Measurements from ENCODE around the gene MKLN1. TPM values are rescaled to one million over a fixed set of nuclear protein-coding genes. Genes with fewer than 3 reads are reported as not detected.

Gene MKLN1
- total RNA-seq, 1 experiment from 2014 or later: 90.2 TPM

DNA sequence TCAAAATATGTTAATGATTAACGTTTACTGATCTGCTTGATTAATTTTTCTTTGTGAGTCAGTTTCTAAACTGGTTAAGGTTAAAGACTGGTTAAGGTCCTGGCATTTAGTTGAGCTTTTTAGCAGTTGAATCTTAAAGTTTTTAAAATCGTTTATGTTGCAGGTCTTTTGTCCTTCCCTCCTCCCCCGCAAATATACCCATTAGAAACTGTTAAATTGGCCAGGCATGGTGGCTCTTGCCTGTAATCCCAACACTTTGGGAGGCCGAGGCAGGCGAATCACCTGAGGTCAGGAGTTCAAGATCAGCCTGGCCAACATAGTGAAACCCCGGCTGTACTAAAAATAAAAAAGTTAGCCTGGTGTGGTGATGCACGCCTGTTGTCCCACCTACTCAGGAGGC, 127.9 kb downstream of the MKLN1 start:
- DNase-seq (ENCODE audit: low spot score): no peak
- no peak for TF ChIP-seq EZH2 (IDR thresholded peaks at IDR 0.05; ENCODE audit: borderline replicate concordance, low read depth, low read length, poor library complexity, severe bottlenecking)
- TF ChIP-seq, protein P1, sequence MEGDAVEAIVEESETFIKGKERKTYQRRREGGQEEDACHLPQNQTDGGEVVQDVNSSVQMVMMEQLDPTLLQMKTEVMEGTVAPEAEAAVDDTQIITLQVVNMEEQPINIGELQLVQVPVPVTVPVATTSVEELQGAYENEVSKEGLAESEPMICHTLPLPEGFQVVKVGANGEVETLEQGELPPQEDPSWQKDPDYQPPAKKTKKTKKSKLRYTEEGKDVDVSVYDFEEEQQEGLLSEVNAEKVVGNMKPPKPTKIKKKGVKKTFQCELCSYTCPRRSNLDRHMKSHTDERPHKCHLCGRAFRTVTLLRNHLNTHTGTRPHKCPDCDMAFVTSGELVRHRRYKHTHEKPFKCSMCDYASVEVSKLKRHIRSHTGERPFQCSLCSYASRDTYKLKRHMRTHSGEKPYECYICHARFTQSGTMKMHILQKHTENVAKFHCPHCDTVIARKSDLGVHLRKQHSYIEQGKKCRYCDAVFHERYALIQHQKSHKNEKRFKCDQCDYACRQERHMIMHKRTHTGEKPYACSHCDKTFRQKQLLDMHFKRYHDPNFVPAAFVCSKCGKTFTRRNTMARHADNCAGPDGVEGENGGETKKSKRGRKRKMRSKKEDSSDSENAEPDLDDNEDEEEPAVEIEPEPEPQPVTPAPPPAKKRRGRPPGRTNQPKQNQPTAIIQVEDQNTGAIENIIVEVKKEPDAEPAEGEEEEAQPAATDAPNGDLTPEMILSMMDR (conservative IDR thresholded peaks at IDR 0.05; ENCODE audit: low read depth, low read length): no peak
- intact Hi-C loops (cut with micrococcal nuclease; ENCODE audit: unreplicated experiment): no loop called here
- POLR2A ChIA-PET (ENCODE audit: low non-redundant PET): no interaction called here
- CTCF ChIA-PET: no interaction called here
- no peak overlapping the region for H3K4me3 ChIP-seq (ENCODE audit: low read depth, low read length, poor library complexity, severe bottlenecking)
- H3K36me3 ChIP-seq (ENCODE audit: insufficient read depth, low read length, poor library complexity, severe bottlenecking): peaks cover 4% of the 10 kb centered on the region
- H3K9me3 ChIP-seq (ENCODE audit: low read depth, low read length, poor library complexity, severe bottlenecking): no peaks in the 10 kb centered on the region
- peaks cover 8% of the 10 kb centered on the region for H3K4me1 ChIP-seq (ENCODE audit: insufficient read depth, low read length, poor library complexity, severe bottlenecking)
- H3K27ac ChIP-seq (ENCODE audit: low read depth, low read length, poor library complexity, severe bottlenecking): no peak overlapping the region
- no TSS peak for BruUV-seq (replicated peaks)
- H3K27me3 ChIP-seq (replicated peaks; ENCODE audit: insufficient read depth, low read depth, low read length, poor library complexity): no peaks in the 10 kb centered on the region

DNA sequence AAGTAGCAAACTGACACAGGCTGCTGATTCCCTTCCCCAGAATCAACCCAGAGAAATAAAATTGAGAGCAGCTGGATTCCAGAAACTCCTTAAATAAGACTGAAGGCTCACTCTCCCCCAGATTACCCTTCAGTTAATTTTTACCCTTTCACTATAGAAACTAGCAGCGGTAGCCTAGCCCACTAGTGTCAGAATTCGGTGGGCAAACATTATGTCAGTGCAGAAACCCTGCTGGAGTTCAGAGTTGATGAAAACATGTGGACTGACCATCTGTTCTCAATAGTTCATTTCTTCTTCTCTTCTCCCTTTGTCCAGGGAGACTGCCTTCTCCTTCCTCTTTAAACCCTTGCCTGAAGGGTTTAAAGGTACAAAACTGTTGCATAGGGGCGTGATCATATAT, 128.7 kb downstream of the MKLN1 start:
- no peaks in the 10 kb centered on the region for H3K9me3 ChIP-seq (ENCODE audit: low read depth, low read length, poor library complexity, severe bottlenecking)
- H3K27me3 ChIP-seq (replicated peaks; ENCODE audit: insufficient read depth, low read depth, low read length, poor library complexity): no peaks in the 10 kb centered on the region
- peaks cover 8% of the 10 kb centered on the region for H3K4me1 ChIP-seq (ENCODE audit: insufficient read depth, low read length, poor library complexity, severe bottlenecking)
- ChIA-PET CTCF (no interaction called here), POLR2A (ENCODE audit: low non-redundant PET) (interaction anchor here (0.7 kb wide), 1 partner anchor 11 kb away, joined by 3 read pairs; no protein-coding TSS in a partner anchor)
- TF ChIP-seq EZH2 (IDR thresholded peaks at IDR 0.05; ENCODE audit: borderline replicate concordance, low read depth, low read length, poor library complexity, severe bottlenecking): no peak
- TF ChIP-seq, protein P1 (conservative IDR thresholded peaks at IDR 0.05; ENCODE audit: low read depth, low read length): no peak
- no peak overlapping the region for H3K27ac ChIP-seq (ENCODE audit: low read depth, low read length, poor library complexity, severe bottlenecking)
- intact Hi-C loops (cut with micrococcal nuclease; ENCODE audit: unreplicated experiment): no loop called here
- peaks cover 4% of the 10 kb centered on the region for H3K36me3 ChIP-seq (ENCODE audit: insufficient read depth, low read length, poor library complexity, severe bottlenecking)
- no peak for DNase-seq (ENCODE audit: low spot score)
- no peak overlapping the region for H3K4me3 ChIP-seq (ENCODE audit: low read depth, low read length, poor library complexity, severe bottlenecking)
- no TSS peak for BruUV-seq (replicated peaks)

DNA sequence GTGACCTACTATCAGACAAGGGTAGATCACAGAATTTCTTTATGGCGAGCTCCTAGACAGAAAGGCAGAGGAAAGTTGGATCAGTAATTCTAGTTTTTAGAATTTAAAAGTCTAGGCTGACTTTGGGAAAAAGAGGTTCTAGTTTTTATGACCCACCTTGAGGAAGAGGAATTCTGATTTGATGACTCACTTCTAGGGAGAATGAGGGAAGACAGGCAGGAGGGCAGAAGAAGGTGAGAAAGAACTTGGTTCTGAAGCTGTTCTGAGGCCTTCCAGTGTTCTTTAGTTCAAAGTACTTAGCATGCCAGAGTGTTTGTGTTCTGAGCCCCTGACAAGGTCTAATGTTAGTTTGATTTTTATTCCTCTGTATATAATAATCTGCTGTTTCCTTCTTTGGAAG, 131.6 kb downstream of the MKLN1 start:
- TF ChIP-seq, protein P1 (conservative IDR thresholded peaks at IDR 0.05; ENCODE audit: low read depth, low read length): no peak
- TF ChIP-seq EZH2 (IDR thresholded peaks at IDR 0.05; ENCODE audit: borderline replicate concordance, low read depth, low read length, poor library complexity, severe bottlenecking): no peak
- intact Hi-C loops (cut with micrococcal nuclease; ENCODE audit: unreplicated experiment): no loop called here
- H3K4me3 ChIP-seq (ENCODE audit: low read depth, low read length, poor library complexity, severe bottlenecking): no peak overlapping the region
- POLR2A ChIA-PET (ENCODE audit: low non-redundant PET): no interaction called here
- no peak for DNase-seq (ENCODE audit: low spot score)
- peaks cover 23% of the 10 kb centered on the region for H3K36me3 ChIP-seq (ENCODE audit: insufficient read depth, low read length, poor library complexity, severe bottlenecking)
- H3K27me3 ChIP-seq (replicated peaks; ENCODE audit: insufficient read depth, low read depth, low read length, poor library complexity): no peaks in the 10 kb centered on the region
- no TSS peak for BruUV-seq (replicated peaks)
- H3K9me3 ChIP-seq (ENCODE audit: low read depth, low read length, poor library complexity, severe bottlenecking): no peaks in the 10 kb centered on the region
- H3K27ac ChIP-seq (ENCODE audit: low read depth, low read length, poor library complexity, severe bottlenecking): no peak overlapping the region
- CTCF ChIA-PET: no interaction called here
- peaks cover 8% of the 10 kb centered on the region for H3K4me1 ChIP-seq (ENCODE audit: insufficient read depth, low read length, poor library complexity, severe bottlenecking)
